Activated CD4-positive, alpha-beta T cell treated with anti-CD3 and anti-CD28 coated beads, Interleukin-2, amount 50 U/mL, for 48 hours (primary cell): ENCODE data around the gene ZNF697.
"Not testable (repeated sequence)": the region's sequence is repeated elsewhere in the genome, so short reads cannot be mapped to it uniquely, and the experiment has no call there.

Experiments
- DNase-seq, 2 experiments: peaks; one replicate each; pipeline ENCODE4 v3.0.0-alpha.2; 2020

The ZNF697 gene

DNA sequence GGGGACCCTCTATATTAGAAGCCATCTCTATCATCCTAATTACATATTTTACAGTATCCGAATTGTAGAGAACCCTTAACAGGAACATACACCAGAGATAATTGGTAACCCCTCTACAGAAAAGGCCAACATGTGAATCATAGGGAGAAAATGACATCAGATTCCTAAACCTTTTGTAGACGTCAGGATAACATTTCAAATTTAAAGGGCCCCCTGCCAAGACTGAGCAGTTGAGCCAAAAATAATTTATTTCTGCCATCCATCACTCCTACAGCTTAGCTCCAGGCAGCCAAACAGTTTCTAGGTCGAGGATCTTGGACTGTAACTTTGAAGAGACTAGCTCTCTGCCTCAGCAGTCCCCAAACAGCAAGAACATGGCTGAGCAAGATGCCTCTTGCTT, 21.2 kb downstream of the ZNF697 start:
- DNase-seq: no peak

DNA sequence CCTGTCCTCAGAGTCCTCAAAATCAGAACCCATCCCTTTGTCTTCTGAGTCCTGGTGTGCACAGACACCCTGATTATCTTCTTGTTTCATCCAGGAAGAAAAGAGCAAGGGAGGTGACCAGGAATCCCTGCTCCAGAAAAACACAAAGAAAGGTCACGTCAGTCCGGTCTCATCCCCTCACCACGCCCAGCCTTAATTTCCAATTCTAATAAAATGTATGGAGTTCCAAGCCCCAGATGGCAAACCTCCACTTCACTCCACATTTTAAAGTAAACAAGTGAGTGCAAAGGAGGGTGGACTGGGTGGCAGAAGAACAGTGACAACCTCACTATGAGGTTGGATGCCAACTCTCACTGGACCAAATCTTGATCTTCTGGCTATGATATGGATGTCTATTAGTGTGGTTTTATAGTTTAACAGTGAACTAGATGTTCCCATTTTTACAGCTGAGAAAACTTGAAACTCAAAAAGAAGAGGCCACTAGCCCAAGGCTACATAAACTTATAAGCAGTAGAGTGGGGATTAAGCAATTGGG, 22.0 kb downstream of the ZNF697 start:
- no peak for DNase-seq

DNA sequence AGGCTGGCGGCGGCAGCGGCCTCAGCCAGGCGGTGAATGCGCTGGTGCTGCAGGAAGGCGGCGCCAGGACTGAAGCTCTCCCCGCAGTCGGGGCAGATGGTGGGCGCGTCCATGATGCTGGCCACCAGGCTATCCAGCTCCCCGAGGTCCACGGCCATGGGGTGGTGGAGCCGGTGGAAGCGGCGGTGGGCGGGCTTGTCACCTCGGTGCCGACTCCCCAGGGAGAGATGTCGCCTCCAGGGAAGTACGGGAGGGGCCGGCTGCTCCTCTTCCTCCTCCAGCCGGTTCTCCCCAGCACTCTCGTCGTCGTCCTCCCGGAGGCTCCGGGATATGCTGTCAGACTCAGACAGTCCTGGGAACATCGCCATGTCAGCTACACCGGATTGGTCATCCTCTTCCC, 24.4 kb downstream of the ZNF697 start:
- no peak for DNase-seq

DNA sequence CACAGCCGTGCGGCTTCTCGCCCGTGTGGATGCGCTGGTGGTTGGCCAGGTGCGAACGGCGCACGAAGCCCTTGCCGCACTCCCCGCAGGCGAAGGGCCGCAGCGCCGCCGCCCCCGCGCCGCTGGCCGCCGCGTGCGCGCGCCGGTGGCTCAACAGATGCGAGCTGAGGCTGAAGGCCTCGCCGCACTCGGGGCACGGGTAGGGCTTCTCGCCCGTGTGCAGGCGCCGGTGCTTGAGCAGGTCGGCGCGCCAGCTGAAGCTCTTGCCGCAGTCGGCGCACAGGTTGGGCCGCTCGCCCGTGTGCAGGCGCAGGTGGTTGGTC, 24.9 kb downstream of the ZNF697 start:
- no peak for DNase-seq

DNA sequence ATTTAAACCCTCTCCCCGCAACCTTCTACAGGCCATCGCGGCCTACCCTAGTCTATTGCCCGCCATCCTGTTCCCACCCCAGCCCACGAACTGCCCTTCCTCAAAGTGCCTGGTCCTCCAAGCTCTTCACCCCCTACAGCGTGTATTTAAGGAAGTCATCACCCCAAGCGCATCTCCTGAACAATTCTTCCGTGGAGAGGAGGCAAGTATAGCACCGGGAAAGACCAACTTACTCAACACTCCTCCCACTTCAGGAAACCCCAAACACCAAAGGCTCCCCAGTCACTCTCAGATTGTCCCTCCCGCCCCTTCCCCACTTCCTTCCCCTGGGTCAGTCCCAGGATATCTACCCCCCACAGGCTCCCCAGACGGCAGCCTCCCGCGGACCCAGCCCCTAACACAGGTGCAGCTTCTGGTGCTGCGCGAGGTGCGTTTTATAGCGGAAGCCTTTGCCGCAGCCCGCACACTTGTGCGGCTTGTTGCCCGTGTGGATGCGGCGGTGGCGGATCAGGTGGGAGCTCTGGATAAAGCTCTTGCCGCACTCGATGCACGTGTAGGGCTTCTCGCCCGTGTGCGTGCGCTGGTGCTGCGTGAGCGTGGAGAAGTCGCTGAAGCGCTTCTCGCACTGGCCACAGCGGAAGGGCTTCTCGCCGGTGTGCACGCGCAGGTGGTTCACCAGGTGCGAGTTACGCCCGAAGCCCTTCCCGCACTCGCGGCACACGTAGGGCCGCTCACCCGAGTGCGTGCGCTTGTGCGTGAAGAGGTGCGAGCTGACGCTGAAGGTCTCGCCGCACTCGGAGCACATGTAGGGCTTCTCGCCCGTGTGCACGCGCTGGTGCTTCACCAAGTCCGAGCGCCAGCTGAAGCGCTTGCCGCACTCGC, 25.5 kb downstream of the ZNF697 start:
- DNase-seq: no peak

DNA sequence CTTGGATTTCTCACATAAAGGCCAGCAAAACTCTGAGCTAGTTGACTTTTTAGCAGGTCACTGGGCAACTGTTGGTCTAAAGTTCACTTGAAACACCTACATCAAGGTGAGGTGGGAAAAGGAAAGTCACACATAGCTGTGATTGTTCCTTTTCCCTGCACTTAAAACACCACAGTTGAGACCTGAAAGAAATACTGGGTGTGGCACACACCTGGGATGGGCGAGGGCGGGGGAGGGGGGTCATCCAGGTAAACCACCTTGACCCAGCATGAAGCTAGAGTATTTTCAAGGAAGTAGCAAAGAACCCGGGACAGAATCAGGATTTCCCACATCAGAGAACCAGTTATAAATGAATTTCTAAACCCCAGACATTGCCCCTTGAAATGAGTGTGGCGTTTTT, 26.4 kb downstream of the ZNF697 start:
- DNase-seq: no peak

DNA sequence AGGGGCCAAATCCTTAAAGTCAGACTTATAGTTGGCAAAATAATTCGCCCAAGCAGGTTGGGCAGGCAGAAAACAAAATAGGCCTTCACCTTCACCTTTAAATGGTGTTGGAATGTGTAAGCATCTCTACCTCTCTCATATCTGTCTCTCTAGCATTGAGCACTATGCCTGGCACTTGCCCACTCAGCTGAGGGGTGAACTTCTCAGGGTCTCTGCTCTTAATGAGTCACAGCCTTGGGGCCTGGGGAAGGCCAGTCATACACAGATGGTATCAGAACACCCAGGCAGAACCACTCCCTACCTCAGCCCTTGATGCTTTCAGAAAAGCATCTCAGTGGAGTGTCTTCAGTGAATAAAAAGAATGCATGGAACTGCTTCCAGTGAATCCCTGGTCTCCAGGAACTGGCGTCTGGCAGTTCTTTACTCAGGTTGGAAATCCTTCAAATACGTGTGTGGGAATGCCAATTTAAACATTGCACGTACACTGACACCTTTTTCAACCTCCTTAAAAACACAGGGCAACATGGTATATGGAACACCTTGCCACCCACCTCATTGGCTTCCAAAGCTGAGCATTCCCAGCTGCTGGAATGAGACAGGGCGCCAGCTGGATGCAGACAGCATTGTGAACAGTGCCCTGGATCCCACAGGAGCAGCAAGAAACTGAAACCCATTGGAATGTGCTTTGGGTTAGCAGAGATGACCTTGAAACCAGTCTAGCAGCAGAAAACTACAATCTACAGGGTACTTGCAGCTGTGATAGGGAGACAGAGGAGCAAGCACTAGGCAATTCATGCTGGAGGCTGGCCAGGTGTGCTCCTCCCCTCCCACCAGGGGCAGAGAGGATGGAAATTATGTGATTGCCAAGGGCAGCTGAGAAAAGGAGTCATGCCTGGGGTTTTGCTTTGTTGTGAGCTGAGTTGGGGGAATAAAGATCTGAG, 30.0 kb downstream of the ZNF697 start:
- DNase-seq: no peak

DNA sequence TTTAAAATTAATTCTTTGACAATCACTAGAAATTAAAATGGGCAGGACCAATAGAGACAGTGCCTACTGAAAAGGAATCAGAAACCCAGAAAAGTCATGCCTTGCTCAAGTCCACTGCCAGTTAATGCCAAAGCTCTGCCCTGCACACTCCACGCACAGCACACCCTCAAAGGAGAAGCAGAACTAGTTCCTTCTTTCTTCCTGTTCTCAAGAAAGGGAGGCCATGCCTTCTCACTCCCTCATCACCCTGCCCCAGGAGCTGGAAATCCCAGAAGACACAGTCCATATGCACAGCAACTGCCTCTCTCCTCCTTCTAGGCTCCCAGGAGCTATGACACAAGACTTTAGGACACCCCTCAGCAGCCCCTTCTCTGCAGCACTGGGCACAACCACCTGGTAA, 31.3 kb downstream of the ZNF697 start:
- not testable (repeated sequence) for DNase-seq

DNA sequence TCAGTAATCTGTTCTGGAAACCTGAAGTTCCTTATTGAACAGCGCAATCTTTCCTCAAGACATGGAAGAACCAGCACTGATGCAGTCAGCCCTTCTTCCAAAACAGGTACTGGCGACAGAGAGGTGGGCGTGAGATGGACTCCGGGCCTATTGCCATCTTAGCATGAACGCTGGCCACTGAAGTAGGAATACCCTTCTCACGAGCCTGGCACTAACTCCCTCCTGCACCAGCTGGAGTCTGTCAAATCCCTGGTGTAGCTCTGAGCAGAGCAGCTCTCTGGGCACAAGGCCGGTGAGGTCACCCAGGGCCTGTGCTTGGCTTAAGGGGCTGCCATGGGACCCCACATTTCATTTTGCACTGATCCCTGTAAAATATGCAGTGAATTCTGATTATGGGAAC, 33.0 kb downstream of the ZNF697 start:
- DNase-seq: not testable (repeated sequence)

DNA sequence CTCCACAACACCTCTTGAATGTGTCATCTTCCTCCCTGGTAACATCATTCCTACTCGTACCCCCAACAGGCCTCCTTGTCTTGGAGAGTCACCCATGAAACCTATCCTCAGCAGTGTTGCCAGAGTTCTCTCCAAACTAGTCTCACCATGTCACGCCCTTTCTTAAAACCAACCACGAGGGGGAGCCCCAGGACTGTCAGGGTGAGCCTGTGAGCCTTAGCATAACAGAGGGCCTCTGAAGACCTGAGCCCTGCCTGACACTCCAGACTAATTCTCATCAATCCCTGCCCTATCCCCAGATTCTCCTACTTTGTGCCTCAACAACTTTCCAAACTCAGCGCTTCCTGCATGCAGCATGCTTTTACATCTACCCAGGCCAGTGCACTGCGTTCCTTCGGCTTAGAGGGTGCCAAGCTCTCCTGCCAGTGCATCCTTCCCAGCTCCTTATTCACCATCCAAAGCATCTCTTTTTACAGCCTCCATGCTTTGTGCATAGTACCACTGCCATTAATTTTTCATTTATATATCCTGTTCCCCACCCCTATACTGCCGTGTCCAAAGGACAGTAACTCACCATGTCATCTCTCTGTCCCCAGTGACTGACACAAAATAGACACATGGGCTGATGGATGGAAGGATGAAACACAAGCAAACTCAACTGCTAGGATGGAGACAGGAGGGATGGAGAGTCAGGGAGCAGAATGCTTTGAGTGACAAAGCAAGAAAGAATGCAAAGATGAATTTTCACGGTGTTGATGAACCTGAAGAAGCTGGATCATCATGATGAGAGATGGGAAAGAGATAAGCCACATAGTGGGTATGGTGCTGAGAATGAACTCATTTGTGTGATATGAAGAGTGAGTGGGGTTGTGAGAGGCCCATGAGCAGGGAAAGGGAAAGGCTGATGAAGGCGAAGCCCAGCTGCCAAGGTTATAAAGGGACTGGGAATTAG, 34.0 kb downstream of the ZNF697 start:
- peak; percentile 72 to 79 for DNase-seq

DNA sequence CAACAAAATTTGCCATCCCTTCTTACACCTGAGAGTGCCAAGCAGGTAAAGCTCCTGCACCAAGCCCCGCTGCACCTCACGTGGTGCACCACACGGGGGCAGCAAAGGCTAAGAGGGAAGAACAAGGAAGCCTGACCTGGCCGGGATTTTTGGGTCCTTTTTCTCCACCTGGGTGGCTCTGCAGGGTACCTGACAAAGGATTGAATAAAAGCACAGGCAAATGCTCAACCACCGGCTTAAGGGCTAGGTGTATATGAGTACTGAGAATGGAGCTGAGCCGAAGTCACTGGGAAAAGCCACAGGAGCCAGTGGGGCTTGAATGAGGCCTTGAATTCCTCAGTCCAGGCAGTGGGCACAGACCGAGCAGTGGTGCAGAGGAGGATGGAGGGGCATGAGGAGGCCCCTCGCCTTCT, 36.4 kb downstream of the ZNF697 start:
- peak; percentile 78 to 82 for DNase-seq

DNA sequence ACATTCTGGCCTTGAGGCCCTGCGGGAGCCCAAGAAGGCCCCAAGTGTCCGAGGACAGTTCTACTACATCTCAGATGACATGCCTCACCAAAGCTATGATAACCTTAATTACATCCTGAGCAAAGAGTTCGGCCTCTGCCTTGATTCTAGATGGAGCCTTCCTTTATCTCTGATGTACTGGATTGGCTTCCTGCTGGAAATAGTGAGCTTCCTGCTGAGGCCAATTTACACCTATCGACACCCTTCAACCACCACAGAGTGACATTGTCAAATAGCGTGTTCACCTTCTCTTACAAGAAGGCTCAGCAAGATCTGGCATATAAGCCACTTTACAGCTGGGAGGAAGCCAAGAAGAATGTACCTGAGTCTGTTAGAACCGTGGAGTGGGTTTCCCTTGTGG, 39.2 kb downstream of the ZNF697 start:
- not testable (repeated sequence) for DNase-seq

DNA sequence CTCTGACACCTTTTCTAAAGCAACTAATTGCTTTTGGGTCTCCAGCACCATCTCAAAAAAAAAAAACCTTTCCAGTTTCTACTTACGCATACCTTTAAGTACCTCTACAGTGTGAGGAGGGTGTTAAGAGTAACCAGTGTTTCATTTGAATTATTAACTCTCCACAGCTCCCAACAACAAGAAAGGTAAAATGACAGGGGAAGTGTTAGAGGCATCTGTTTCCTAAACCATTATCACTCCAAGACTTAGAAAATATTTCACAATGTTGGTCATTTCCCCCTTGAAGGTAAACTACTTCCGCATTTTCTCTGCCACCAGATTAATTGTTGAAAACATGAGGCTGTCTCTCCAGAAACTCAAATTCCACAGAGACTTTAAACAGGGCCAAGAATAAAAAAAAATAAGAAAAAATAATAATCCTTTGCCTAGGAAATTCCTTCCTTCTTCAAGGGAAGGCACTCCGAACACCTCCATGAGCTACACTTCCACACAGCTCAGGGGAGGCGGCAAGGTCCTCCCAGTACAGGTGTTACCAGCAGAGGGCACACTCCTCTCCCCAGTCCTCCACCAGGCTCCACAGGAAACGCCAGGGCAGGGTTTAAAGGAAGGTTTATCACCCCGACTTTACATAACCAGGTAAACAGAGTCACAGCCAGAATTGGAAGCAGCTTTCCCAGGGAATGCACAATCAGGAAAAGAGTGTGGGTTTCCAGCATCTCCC, 40.8 kb downstream of the ZNF697 start:
- not testable (repeated sequence) for DNase-seq

DNA sequence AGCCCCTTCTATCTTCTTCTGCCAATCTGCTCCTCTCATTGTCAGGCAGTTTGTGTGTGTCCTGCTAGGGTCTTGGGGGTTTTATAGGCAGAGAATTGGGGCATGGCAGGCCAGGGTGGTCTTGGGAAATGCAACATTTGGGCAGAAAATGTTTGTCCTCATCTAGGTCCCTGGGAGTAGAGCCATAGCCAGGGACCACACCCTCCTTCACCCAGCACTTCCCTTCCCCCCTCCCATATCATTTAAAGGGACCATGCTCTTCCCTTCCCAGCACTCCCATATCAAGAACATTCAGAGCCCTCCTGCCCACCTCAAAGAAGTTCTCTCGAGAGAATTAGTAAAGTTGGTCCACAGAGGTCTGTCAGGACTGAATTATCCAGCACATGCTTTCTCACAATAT, 41.7 kb downstream of the ZNF697 start:
- no peak for DNase-seq

DNA sequence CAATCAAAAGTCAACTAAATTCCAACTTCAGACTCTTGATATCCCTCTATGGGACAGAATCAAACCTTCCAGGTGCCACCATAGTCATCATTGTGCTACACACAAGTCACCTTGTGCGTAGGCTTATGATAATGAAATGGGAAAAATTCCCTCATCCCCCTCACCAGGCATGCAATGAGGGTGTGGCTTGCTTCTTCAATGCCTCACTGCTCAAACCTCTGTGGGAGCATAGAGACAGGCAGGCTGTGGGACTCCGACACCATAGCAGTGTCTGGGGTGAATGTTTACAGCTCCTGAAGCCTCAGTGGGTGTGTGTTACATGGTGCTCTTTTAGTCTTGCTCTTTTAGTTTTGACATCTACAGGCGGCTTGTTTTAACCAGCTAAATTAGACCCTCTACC, 42.4 kb downstream of the ZNF697 start:
- no peak for DNase-seq

DNA sequence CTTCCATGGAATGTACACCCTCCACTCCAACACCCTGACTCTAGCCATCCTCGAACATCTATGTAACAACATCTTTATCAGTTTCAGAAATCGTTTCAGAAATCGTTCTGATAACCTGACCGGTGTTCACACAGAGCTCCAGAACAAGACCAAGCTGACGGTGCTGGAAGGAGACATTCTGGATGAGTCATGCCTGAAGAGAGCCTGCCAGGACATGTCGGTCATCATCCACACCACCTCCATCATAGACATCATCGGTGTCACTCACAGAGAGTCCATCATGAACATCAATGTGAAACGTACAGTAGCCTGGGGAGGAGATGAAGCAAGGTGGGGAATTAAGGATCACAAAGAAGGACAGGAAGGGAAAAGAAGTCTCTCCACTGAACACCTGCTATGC, 43.0 kb downstream of the ZNF697 start:
- not testable (repeated sequence) for DNase-seq

DNA sequence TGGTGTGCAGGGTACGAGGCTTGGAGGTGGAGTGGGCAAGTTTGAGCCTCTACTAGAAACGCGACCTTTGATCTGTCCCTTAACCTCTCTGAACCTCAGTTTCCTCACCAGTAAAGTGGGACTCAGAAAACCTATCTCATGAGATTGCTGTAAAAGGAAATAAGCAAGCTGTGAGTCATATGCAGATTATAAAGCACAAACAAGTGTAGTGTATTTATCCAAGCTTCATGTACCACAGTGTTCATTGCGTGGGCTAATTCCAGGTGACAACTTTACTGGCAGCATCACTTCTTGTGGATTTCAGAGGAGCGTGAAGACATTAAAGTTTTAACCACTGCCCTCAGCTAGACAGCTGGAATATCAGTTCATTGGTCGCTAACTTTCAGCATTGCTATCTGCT, 44.4 kb downstream of the ZNF697 start:
- no peak for DNase-seq

DNA sequence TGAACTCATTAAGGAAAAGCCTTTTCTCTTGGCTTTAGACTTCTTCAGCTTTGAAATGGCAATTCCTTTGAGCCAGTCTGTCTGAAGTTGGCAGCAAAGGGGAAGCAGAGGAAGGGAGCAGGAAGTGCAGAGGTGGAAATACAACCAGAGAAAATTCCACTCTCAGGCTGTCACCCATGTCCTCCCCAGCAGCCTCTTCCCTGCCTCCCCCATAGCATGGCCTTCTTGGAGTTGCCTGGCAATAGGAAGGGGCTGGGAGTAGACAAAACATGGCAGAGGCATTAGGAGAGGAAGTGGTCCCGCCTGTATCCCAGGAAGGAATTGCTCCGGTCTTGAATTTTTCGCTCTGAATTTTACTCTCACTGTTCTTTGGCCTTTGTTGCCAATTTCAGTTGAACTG, 44.8 kb downstream of the ZNF697 start:
- not testable (repeated sequence) for DNase-seq

DNA sequence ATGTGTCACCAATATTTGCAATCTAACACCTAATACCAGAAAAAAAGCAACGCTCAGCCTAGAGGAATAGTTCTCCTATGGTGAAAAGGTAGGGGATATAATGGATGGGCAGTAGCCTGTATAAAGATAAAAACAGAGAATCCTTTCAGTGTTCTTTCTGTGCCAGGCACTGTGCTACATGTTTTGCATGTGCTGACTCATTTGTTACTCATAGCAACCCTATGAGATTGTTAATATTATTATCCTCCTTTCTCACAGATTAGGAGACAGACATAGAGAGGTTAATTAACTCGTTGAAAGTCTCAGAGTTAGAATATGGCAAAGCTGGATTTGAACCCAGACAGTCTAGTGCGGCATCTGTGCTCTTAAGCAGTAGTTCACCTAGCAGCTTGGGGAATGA, 45.3 kb downstream of the ZNF697 start:
- not testable (repeated sequence) for DNase-seq

DNA sequence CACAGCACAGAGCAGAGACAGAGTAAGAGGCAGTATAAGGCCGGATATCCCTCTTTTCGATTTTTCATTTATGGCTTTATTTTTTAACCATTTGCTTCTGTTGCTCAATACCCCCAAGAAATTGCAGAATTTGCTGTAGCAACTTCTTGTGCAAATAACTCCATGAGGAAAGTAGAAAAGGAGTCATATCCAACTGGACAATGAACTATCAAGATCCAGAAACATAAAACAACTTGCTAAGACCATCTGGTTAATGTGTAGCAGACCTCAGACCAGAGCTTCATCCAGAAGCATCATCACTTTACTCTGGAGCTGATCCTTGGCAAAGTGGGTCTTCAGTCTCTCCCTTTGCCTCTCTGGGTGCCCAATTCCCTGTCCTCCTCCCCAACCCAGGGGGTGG, 45.9 kb downstream of the ZNF697 start:
- DNase-seq: no peak

DNA sequence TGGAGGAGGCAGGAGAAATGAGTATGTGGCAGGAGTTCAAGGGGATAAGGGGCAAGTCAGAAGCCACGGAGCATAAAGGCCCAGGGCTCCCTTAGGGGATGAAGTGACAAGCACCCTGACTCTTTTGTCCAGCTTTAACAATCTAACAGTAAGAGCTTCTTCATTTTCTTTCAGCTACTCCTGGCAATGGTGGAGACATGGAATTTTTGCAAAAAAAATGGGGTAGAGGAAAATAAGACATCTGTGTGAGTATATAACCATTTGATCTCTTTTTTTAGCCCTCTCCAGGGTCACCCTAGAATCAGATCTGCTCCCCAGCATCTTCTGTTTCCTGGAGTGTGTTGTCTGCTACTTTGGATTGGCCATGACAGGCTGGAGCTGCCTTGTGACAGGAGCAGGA, 47.1 kb downstream of the ZNF697 start:
- DNase-seq: no peak

DNA sequence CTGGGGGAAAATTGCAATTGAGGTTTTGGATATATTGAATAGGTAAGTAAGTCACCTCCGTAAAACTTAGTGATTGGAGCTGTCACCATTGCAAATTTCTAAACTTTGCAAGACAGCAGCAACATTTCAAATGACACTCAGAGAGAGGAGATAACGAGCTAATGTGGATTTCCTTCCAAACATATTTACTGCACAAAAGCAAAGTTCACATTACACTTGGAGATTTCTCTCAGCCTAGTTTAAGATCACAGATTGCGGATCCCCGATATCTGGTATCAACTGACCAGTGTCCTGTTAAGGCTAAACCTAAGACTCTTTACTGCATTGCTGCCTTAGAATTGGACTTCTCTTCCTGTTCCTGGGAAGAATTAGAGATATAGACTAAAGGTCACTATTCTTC, 47.5 kb downstream of the ZNF697 start:
- DNase-seq: no peak
